Measurements from ENCODE around the gene MTAP. TPM values are rescaled to one million over a fixed set of nuclear protein-coding genes. Genes with fewer than 3 reads are reported as not detected.

The MTAP gene
- total RNA-seq, 1 experiment from 2014 or later: 326 TPM

- Histone ChIP-seq H3K4me3 (replicated peaks in 1 of 2; ENCODE audit: low read depth in 1 of 2, low read length in 2 of 2) (peak overlapping the region; percentile 19 to 44), H3K4me2 (ENCODE audit: low read length) (peak overlapping the region; percentile 77), H3K9me3 (ENCODE audit: control insufficient read depth in 1 of 2, insufficient read depth in 1 of 2, low read depth in 1 of 2, low read length in 2 of 2) (no peaks in the 10 kb centered on the region), H2AFZ (ENCODE audit: low read depth, low read length, poor library complexity, severe bottlenecking) (no peak overlapping the region), H3K36me3 (ENCODE audit: control insufficient read depth in 1 of 2, insufficient read depth in 2 of 2, low read length in 2 of 2) (no peaks in the 10 kb centered on the region), H3K27ac (ENCODE audit: low read depth, low read length) (peak overlapping the region; percentile 92), H3K9me2 (ENCODE audit: insufficient read depth) (no peaks in the 10 kb centered on the region), H3K27me3 (ENCODE audit: insufficient read depth, low read length) (no peaks in the 10 kb centered on the region), H3K79me2 (ENCODE audit: insufficient read depth, low read length) (peaks cover 33% of the 10 kb centered on the region), H3K4me1 (ENCODE audit: control insufficient read depth in 1 of 2, insufficient read depth in 2 of 2, low read length in 2 of 2) (peaks cover 69 to 86% of the 10 kb centered on the region in 2 experiments), H4K20me1 (ENCODE audit: insufficient read depth) (no peaks in the 10 kb centered on the region), H3K9ac (ENCODE audit: low read length) (peak overlapping the region; percentile 60)
- POLR2A ChIA-PET: interaction anchor here (0.6 to 8.5 kb wide), 11 partner anchors 11 to 216 kb away, joined by 3 to 71 read pairs (median 6); no protein-coding TSS in a partner anchor
- DNase-seq (ENCODE audit: low read depth, low spot score) (peak; percentile 73), ATAC-seq (peak; percentile 79)
- CTCF ChIA-PET: interaction anchor here (3.0 kb wide), 1 partner anchor 11 kb away, joined by 8 read pairs; no protein-coding TSS in a partner anchor
- intact Hi-C loops (cut with micrococcal nuclease): loop anchor here (2.0 kb wide), 1 partner anchor 93 kb away; no protein-coding TSS in a partner anchor
- BruUV-seq (replicated peaks): no TSS peak
- RAD21 ChIA-PET (ENCODE audit: low non-redundant PET in 1 of 2, low total read pairs in 2 of 2, uncharacterized antibody in 2 of 2, unreplicated experiment in 2 of 2): no interaction called here
- TF ChIP-seq MAX (IDR thresholded peaks at IDR 0.05) (no peak), REST (IDR thresholded peaks at IDR 0.05; ENCODE audit: low read depth) (no peak), POLR2A (IDR thresholded peaks at IDR 0.05; ENCODE audit: borderline replicate concordance, extremely low read depth, insufficient read depth, insufficient read length) (no peak), CEBPB (IDR thresholded peaks at IDR 0.05; ENCODE audit: low read depth) (peak; percentile 38; the same call in 1 of the 2 replicates), ATF3 (IDR thresholded peaks at IDR 0.05) (no peak), CBX3 (IDR thresholded peaks at IDR 0.05; ENCODE audit: low read depth) (no peak; the same call in 1 of the 2 replicates), TCF7L2 (IDR thresholded peaks at IDR 0.05; ENCODE audit: borderline replicate concordance, extremely low read depth, insufficient read depth, insufficient read length) (no peak), ZNF274 (IDR thresholded peaks at IDR 0.05; ENCODE audit: low read depth, low read length) (no peak), ELF1 (IDR thresholded peaks at IDR 0.05; ENCODE audit: borderline replicate concordance, low read depth) (no peak), CTCF (IDR thresholded peaks at IDR 0.05 in 2 of 3, conservative IDR thresholded peaks at IDR 0.05 in 1 of 3; ENCODE audit: borderline replicate concordance in 1 of 3, insufficient read depth in 1 of 3, low read depth in 2 of 3, low read length in 2 of 3) (no peak), JUND (IDR thresholded peaks at IDR 0.05) (peak; percentile 54), SRF (IDR thresholded peaks at IDR 0.05; ENCODE audit: low read depth) (no peak; the same call in 1 of the 2 replicates), EZH2 (IDR thresholded peaks at IDR 0.05) (no peak), YY1 (IDR thresholded peaks at IDR 0.05; ENCODE audit: extremely low read depth, insufficient replicate concordance, low read depth, low read length) (peak; percentile 21), ZBTB33 (IDR thresholded peaks at IDR 0.05; ENCODE audit: extremely low read depth, insufficient replicate concordance, low read length) (no peak), SIN3A (IDR thresholded peaks at IDR 0.05; ENCODE audit: low read depth) (peak; percentile 13; the same call in 1 of the 2 replicates), FOSL1 (IDR thresholded peaks at IDR 0.05; ENCODE audit: low read depth) (0 out of 2 replicates have a peak, but pooled peaks have one; percentile 16), EGR1 (IDR thresholded peaks at IDR 0.05; ENCODE audit: low read depth) (0 out of 2 replicates have a peak, but pooled peaks have one; percentile 8), RAD21 (IDR thresholded peaks at IDR 0.05; ENCODE audit: low read depth) (0 out of 2 replicates have a peak, but pooled peaks have one; percentile 11), POLR2AphosphoS5 (IDR thresholded peaks at IDR 0.05; ENCODE audit: low read depth, low read length) (peak; percentile 54; the same call in 1 of the 2 replicates)
Measured at GRCh38 chr9:21777701-21778100, 24.7 kb upstream of the MTAP start.

Data from HCT116 (cell line).